SH-SY5Y (cell line): ENCODE measurements around the gene NUP93.

Experiments used
- GATA2 ChIP-seq: IDR thresholded peaks from 2 replicates; pipeline ENCODE4 v1.6.1; 2011; ENCODE audit warnings: mild to moderate bottlenecking, low read depth, low read length
- GATA3 ChIP-seq: IDR thresholded peaks from 2 replicates; pipeline ENCODE4 v1.6.1; 2011; ENCODE audit warnings: low read depth, mild to moderate bottlenecking, low read length, moderate library complexity

Gene NUP93

GRCh38 chr16:56894331-56894917 lies 164.5 kb downstream of the NUP93 start:
- TF ChIP-seq GATA2 (no peak), GATA3 (no peak)

DNA sequence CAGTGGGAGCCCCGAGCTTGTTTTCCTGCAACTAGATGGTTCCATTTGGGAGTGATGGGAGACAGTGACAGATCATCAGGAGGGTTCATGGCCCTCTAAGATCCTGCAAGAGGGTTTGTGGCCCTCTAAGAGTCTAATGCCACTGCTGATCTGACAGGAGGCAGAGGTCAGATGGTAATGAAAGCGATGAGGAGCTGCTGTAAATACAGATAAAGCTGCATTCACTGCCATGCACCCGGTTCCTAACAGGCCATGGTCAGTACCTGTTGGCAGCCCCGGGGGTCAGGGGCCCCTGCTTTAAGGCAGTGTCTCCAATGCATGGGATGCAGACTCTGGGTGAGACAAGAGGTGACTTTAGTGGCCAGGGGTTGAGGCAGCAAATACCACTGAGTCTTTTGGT lies 165.9 kb downstream of the NUP93 start:
- TF ChIP-seq GATA3 (no peak), GATA2 (no peak)

DNA sequence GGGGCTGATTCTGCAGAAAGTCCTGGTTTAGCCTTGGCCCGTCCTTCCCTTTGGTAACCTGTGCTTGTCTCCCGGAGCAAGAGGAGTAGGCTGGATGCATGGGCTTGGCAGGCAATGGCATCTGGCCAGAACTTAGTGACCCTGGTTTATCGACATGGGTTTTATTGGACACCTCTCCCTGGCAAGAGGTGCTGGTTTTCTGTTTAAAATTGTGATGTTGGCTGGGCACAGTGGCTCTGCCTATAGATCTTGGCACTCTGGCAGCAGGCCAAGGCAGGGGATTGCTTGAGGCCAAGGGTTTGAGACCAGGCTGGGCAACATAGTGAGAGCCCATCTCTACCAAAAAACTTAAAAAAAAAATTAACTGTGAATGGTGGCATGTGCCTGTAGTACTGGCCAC lies 166.3 kb downstream of the NUP93 start:
- TF ChIP-seq GATA3, result no peak
- no peak for TF ChIP-seq GATA2

- TF ChIP-seq GATA2 (no peak), GATA3 (no peak)
These were observed 167.3 kb downstream of the NUP93 start for GRCh38 chr16:56897026-56897799.

GRCh38 chr16:56898847-56899246 lies 168.9 kb downstream of the NUP93 start:
- TF ChIP-seq GATA3 (no peak), GATA2 (no peak)
